HT1080 (cell line): Measurements from ENCODE around the gene NINJ2. TPM values are rescaled to one million over a fixed set of nuclear protein-coding genes. Genes with fewer than 3 reads are reported as not detected.

Experiments used
- DNase-seq: peaks from one replicate; pipeline ENCODE4 v3.0.0-alpha.2; 2015; ENCODE audit warnings: low read depth
- total RNA-seq: library from RNA; depleted of rRNA; stranded (reverse); fragments of >200 nt; shearing (Covaris generic); gene quantifications from 2 replicates; pipeline ENCODE4 v1.2.3, GENCODE V29; 2014

NINJ2 gene
- total RNA-seq, 1 experiment from 2014 or later: 0.50 TPM

- DNase-seq: no peak
These were observed 45.8 kb downstream of the NINJ2 start for GRCh38 chr12:617304-617915.

GRCh38 chr12:615620-616019 is 47.6 kb downstream of the NINJ2 start:
- DNase-seq: no peak

DNA sequence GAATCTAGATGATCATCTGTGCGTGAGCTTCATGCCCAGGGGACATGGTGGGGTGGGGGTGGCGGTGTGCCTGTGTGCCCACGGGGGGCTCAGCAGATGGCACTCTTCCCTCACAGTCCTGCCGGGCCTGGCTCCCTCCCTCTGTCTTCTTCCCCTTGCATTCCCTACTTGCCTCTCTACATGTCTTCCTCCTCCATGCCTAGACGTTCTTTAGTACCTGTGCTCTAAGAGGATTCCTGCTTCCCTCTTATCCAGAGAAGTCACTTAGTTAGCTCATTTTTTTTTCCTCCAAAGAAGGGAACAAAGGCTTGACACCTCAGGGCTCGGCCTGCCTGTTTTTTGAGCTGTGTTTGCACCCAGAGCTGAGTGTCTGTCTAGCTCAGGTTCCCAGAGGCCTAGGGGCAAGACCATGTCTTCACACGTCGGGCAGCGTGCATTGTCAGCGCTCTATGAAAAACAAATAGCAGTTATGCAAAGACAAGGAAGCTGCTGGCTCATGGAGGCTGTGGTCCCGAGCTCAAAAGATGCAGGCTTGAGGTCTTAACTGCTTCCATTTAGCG is 48.8 kb downstream of the NINJ2 start:
- DNase-seq: peak; percentile 44

DNA sequence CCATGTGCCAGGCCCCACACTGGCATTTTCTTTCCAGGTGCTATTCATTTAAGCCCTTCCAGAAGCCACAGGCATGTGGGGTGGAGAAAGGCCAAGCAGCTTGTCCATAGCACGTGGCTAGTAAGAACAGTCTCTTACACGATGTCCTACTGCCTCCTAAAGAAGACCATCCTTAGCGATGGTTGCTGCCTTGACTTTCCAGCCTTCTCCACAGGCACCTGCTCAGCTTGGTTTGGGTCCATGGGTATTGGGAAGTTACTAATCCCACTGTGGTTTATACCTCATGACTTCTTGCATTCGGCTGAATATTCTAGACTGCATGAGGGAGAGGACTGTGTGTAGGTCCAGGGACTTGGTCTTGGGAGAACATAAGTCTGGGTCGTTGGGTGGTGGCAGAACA is 49.2 kb downstream of the NINJ2 start:
- no peak for DNase-seq

GRCh38 chr12:612886-613285 is 50.4 kb downstream of the NINJ2 start:
- no peak for DNase-seq

DNA sequence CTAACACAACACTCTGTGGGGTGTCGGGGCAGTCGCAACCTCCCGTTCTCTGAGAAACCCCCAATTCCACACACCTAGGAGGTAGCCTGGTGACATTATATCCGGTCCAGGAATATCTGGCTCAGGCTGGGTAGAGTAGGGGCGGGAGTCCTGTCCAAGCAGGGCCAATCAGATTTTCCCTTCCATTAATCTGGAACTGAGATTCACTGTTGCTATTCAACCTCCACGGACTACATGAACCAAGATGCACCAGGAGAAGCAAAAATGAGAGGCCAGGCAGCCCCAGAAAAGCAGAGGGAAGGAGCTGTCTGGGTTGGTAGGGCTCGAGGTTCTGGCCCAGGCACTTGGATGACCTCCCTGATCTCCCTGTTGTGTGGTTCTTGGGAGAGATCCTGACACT is 51.0 kb downstream of the NINJ2 start:
- DNase-seq: no peak

DNA sequence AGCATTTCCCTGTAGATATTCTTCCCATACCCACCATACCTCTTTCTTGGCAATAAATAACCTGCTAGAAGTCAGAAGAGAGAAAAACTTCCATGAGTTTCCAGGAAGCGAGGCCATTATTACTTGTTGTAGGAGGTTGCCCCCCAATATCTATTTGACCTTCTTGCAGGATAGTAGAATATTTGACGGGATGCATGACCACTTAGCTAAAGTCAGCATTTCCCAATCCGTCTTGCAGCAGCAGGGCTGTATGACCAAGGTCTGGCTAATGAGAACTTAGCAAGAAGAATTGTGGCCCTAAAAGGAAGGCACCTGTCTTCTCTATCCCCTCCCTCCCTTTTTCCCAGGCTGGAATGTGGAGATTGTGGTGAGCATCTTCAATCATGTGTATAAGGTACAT is 51.5 kb downstream of the NINJ2 start:
- no peak for DNase-seq

- DNase-seq: no peak
These were observed 54.3 kb downstream of the NINJ2 start for GRCh38 chr12:608921-609320.

DNA sequence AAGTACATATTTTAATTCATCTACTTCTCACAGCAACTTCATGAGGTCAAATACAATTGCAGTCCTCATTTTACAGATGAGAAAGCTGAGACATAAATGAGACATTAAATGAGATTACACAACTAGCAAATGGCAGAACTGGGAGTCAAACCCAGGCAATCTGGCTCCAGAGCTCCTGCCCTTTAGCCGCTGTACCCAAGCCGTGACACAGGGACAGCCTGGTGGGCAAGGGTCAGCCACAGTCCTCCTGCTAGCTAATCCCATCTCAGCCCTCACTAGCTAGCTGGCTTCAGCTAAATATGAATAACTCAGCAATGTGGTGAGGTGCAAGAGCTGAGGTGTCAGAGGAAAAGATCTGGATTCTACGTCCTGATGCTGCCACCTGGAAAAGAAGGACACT is 54.8 kb downstream of the NINJ2 start:
- DNase-seq: no peak

DNA sequence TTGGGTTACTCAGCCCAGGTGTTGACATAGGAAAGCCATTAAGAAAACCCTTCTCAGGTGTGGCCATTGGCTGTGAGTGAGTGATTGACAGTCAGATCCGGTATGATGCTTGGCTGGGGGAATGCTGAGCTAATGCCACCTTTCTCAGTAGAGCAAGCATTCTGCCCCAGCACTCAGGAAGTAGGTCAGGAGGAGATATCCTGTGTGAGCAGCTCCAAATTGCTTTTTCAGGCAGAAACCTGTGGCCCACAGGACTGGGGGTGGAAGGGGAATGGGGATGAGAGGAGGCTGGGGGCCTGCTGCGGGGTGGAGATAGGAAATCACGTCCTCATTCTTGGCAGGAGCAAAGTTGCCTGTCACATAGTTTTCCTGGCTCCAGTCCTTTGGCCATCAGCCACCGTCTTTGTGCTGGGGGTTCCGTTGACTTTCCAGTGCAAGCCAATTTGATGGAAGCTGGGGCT is 55.7 kb downstream of the NINJ2 start:
- peak; percentile 14 for DNase-seq

DNA sequence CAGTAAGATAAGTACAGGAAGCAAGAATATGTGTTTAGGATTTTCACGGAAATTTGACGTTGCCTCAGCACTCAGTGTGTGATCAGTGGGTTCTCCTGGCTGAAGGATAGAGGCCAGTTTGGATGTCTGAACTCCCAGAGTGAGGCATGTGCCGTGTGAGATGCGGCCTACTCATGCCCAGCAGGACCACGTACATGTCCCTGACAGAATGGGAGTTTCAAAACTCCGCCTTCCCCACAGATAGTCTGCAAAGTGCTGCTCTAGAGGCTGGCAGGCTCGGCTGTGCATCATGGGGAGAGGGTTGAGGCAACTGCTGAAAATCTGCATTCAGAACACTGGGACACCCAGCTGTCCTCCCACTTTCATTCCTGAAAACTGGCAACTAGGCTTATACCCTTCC is 58.3 kb downstream of the NINJ2 start:
- DNase-seq: no peak

- no peak for DNase-seq
These were observed 60.6 kb downstream of the NINJ2 start for GRCh38 chr12:602700-603068.

GRCh38 chr12:601976-602699 is 61.1 kb downstream of the NINJ2 start:
- DNase-seq: no peak

DNA sequence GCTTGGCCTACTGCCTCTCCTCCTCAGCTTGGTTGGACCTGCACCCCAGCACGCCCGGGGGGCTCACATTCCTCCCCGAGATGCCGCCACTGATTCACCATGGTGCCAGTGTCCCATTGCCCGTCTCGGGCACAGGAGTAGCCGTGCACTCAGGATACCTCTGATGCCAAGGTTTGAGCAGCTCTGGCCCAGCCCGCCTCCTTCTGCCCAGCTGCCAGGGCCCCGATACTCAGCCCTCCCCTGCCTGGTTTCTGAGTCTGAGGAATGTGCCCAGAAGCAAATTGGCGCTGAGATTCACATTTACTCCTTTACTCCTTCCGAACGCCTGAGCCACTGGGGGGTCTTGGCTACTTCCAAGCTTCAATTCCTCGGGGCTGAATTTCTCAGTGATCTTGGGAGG is 63.5 kb downstream of the NINJ2 start:
- DNase-seq: no peak

DNA sequence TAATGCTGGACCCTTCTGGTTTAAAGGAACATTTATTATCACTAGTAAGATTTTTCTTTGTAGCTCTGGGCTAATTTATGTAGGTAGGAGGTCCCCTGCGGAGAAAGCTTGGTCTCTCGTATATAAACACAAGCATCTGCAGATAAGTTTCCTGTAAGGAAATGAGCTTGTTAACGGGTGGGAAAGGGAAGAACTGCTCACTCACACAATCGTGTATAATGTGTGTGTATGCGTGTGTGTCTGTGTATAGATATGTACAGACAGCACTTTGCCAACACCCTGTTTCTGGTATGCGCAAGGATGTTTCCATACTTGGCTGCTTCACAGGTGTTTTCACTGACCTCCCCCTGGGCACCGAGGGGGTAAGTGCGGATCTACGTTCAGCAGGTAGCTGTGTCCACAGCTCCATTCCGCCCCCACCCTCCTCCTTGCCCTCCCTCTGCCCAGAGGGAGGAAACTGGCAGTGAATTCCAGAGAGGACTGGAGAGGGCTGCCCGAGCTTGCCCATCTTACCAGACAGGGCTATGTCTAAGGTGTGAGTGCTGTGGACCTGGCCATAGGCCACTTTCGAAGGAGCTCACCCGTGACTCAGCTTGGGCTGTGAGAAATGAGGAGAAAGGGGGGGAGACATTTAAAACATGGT is 65.2 kb downstream of the NINJ2 start:
- DNase-seq: no peak

- DNase-seq: no peak
These were observed 69.6 kb downstream of the NINJ2 start for GRCh38 chr12:593396-594270.

GRCh38 chr12:592024-592505 is 71.2 kb downstream of the NINJ2 start:
- no peak for DNase-seq

DNA sequence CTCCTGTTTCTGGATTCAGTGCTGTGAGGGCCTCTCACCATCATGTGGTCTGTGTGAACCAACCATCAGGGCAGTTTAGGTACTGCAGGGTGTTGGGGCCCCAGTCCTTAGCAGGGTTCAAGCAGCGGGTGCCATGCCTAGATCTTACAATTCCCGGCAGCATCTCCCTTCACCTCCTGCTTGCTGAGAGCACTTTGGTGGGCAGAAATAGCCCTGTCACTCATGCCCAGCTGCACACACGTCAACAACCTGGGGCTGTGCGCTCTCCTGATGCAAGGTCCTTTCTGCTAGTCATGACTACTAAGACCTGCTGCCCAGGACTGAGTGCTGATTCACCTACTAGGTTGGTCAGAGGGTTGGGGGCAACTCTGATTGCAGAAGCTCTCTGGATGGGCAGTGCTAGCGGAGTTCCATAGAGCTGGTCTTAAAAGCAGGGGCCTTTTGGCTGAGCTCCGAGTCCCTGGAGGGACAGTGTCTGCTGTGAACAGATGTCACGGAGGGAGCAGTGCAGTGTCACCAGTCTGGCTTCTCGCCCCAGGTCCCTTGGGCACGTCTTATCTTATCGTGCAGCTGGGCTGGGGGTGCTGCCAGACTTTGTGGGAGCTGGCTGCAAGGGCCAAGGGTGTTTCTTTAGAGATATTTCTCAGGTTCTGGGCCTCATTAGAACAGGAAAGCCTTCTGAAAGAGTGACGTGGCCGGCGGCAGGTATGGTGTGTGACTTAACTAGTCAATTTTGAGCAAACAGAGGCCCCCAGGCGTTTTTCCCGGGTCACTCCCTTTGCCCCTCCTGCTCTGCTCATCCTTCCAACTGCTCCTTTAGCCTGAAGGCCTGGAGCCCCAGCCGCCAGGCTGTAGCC is 71.8 kb downstream of the NINJ2 start:
- DNase-seq: no peak

DNA sequence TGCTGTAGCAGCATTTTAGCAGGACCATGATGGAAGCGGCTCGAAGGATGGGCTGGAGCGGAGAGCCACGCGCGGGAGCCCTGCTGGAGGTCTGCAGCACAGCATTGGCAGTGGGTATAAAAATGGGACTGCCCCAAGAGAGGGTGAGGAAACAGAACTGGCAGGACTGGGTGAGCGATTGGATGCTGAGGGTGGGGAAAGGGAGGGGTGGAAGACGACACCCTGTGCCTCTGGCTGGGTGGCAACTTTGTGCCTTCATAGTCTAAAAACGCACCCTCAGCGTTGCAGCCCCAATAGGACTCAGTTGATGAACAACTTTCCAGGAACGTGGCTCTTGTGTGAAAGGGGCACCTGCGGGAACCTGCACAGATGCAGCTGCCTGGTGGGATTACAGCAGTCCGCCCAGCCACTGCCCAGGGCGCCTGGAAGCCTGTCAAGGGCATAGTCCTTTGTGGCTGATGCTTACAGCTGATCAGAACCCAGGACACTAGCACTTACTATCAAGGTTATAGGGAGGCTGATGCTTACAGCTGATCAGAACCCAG is 73.0 kb downstream of the NINJ2 start:
- no peak for DNase-seq

- no peak for DNase-seq
These were observed 74.6 kb downstream of the NINJ2 start for GRCh38 chr12:588646-589045.
